ENCODE results near the gene GET3. TPM values are rescaled to one million over a fixed set of nuclear protein-coding genes. Genes with fewer than 3 reads are reported as not detected.

The GET3 gene
- total RNA-seq, 1 donor from 2014 or later, result 96.8 TPM

DNA sequence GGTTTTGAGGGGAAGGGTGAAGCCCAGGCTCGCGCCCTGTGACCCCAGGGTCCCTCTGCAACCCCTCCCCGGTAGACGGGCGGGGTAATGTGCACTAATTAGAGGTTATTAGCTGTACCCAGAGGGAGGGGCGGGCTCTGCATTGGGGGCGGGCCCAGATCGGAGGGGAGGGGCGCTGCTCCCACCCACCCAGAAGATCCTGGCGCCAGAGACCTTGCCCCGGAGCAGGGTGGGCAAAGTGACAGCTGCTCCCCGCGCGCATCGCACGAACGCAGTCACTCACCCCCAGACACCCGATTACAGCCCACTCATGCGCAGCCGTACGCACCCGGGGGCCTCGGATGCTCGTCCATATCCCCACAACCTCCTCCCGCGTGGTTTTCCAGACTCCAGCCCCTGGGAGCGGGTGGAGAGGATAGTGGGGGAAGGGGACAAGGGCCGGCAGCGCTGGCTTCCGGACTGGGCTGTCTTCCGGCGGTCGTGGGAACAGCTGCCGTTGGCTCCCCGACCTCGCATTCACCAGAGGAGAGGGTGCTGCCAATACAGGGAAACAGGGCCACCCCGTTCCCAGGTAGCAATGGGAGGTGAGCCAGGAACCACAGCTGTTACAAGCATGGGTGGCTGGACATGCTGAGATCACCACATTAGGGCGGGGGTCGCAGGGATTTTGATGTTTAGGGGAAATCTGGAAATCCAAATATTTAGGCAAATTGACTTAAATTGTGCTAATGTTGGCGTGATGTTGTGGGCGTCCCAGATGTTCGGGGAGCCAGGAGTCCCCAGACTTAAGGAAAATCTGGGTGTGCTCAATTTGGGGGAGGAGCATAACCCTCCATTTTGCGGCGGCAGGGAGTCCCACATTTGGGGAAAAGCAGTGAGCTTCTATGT is 41.0 kb downstream of the GET3 start:
- DNase-seq (ENCODE audit: low read depth), result peak; percentile 92

DNA sequence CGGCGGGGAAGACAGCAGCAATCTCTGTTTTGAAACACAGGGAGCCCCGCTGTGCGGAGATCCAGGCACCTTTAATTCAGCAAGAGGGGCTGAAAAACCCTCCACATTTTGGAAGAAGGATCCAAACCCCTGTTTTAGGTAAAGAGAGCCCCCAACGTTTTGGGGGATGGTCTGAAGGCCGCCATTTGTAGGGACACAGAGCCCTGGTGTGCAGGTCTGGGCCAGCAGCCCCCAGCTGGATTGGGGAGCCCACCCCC is 41.5 kb downstream of the GET3 start:
- DNase-seq (ENCODE audit: low read depth), result no peak

DNA sequence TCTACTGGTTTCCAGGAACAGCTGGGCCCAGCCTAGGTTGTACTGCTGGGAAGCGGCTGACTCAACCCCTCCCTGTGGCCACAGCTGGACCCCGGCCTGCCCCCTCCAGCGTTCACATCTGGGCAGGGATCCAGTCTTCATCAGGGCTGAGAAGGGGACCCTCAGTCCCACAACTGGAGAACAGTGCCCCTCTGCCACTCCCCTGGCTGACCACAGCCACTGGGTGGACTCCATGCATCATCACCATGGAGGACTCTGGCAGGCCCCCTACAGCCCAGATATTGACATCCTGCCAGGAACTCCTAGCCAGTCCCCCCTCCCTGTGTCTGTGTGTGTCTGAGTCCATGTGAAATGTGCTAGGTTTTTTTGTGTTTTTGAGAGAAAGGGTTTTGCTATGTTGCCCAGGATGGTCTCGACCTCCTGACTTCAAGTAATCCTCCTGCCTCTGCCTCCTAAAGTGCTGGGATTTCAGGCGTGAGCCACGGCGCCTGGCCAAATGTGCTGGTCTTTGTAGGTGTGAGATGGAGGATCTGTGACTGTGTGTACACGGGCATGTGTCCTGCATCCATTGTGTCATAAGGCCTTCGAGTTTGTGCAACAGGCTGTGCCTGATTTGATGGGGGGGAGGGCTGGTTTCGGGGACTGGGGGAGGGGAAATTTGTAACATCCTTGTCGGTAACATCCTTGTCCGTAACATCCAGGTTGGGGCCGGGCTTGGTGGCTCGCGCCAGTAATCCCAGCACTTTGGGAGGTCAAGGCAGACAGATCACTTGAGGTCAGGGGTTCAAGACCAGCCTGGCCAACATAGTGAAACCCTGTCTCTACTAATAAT is 42.1 kb downstream of the GET3 start:
- peak; percentile 86 for DNase-seq (ENCODE audit: low read depth)

DNA sequence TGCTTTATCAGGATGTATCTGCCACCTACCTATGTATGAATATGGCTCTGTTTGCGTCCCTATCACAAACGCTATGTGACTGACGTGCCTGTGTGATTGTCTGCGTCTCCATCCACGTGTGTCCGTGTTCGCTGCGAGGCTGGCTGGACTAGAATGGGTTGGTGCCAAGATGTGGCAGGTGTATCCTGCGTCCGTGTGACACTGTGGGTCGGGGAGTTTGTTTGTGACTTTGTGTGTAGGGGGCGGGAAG is 44.8 kb downstream of the GET3 start:
- no peak for DNase-seq (ENCODE audit: low read depth)

DNA sequence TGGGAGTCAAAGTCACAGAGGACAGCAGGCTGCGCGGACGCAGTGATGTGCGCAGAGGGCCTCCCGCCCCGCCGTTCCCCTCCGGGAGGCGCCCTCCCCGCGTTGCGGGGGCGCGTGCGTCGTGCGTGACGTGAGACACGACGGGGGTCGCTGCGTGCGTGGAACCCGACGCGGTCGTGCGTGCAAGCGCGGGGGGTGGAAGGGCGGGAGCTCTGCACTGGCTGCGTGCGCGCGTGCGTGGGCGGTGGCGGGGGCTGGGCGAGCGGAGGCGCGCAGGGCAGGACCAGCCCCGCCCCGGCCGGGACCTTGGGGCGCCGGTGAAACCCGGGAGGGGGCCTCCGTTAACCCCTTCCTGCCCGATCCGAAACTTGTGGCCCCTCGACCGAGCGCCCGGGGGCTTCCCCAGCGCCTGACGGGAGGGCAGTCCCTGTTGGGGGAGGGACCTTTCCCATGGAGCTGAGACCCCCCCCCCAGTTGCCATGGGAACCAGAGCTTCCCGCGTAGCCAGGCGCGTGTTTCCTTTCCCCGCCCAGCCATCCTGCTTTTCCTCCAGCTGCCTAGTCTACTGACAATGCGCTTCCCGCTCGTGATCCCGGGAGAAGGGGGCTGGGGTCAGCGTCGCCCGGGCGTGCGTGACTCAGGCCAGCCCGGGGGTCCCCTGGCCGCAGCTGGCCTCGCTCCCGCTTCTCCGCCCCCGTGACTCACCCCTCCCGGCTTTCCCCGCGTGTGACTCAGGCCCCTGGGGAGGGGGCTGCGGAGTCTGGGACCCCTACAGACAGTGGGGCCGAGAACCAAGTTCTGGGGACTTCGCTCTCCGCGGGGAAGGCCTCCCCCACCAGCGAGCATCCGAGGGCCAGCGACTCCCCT is 45.4 kb downstream of the GET3 start:
- peak; percentile 79 for DNase-seq (ENCODE audit: low read depth)

DNA sequence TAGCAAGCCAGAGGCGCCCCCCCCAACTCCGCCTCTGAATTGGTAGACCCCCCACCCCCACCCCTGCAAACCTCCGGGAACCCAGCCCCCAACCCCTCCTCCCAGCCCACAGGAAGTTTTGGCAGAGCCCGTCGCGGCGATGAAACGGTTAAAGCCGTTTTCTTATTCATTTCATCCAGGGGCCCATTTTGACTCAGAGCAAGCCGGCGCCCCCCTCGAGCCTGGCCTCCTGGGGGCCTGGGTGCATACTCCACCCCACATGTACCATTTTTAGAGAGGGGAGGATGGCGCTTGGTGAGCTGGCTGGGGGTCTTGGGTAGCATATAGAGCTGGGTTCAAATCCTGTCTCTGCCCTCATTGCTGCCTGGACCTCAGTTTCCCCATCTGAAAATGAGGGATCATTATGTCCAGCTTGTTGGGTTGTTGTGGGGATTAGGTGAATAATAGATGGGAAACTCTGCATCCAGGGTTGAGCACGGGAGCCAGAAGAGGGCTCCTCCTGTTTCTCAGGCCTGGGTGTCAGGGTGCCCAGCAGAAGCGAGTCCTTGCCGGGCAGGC is 46.1 kb downstream of the GET3 start:
- no peak for DNase-seq (ENCODE audit: low read depth)

DNA sequence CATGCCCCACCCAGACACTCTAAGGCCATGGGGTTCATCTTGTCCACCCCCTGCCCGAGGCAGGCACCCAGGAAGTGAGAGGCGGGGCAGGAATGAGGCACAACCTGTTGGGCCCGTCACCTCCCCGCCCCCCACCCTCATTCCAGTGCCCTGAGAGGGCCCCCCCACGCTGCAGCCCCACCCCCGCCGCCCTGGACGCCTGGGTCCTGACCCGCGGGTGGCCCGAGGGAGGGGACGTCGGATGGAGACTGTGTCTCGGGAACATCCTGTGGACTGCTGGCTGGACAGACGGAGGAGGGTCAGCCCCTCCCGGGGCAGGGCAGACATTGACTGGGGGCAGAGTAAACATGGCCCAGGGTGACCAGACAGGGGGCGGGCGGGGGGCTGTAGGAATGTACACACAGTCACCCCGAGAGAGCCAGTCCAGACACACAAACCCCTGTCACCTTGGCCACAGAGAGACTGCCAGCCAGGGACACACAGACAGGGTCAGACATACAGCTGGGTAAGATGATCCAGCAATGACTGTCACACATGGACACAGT is 46.6 kb downstream of the GET3 start:
- DNase-seq (ENCODE audit: low read depth), result no peak

DNA sequence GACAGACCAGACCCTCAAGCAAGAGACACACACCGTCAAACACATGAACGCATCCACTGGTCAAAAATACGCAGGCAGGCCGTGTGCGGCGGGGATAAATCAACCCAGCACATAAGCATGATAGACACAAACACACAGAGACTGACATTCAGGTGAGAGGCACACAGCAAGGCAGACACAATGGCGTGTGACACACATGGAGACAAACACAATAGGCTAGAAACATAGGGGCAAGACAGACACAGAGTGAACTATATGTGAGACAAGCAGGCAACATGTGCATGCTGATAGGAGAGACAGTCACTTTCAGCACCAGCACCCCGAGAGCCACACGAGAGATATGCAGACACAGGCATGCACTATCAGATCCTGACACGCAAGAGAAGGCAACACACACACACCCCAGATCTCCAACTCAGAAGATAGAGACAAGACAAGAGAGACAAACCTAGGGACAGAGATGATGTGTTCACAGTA is 47.1 kb downstream of the GET3 start:
- DNase-seq (ENCODE audit: low read depth), result no peak

DNA sequence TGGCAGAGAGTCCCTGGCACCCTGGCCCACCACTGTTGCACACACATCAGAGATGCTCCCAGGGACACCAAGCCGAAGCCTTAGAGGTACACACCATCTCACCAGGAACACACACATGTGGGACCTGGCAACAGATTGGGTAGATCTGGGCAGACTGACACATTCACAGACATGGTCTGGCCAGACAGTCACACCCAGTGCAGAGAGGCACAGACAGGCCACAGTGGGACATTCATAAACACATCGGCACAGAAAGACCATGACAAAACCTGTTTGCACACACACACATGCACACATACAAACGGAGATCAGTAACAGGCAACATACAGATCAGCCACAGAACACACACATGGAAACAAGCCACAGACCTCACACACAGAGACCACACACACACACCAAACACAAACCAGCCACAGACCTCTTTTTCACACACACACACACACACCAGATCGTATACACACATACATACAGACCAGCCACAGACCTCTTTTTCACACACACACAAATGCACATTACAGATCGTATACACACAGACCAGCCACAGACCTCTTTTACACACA is 47.7 kb downstream of the GET3 start:
- no peak for DNase-seq (ENCODE audit: low read depth)

DNA sequence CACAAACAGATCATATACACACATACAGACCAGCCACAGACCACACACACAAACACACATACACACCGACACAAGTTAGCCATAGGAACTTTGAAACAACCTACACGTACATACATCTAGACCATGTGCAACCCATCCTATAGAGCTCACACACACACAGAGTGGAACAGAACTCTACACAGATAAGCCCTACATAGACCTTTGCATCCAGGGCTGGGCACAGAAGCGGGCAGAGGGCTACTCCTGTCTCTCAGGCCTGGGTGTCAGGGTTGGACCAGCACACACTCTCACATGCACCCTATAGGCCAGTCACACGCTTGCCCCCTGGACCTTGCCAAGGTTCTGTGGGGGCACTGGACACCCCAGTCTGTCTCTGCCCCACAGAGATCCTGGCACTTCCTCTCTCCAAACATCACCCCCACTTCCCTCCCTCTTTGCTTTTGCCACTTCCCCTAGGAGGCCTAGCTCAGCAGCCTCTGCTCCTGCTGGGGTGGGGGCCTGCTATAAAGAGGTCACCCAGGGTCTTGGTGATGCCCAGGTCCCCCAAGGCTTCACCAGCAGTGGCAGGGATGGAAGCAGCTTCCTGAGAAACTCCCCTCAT is 48.2 kb downstream of the GET3 start:
- no peak for DNase-seq (ENCODE audit: low read depth)

DNA sequence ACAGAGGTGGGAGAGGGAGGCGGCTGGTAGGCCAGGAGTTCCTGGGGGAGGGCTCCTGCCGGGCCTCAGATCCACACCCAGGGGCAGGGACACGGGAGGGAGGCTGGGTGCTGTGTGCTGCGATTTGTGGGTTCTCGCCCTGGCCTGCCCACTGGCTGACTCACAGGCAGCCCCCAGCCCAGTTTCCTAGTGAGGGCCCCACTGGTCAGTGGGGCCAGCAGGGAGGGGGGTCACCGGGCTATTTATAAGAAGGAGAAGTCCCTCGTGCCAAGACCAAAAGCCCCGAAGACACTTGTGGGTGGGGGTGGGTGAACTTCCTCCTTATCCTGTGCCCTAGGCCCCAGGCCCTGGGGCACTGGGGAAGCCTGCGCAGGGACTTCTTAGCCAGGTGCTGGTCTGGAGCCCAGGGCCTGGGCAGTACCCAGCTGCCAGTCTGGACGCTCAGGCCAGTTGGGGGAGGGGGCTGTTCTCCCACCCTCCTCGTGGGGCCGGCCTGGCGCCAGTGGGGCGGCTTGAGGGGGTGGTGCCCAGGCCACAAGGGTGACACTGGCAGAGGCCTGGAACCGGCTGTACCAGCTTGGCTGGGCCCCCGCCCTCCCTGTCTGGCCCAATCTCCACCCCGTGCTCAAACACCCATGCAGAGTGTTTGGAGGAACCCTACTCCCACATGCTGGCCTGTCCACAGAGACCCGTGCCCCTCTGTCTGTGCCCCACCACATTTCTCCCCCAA is 49.0 kb downstream of the GET3 start:
- peak; percentile 57 for DNase-seq (ENCODE audit: low read depth)

DNA sequence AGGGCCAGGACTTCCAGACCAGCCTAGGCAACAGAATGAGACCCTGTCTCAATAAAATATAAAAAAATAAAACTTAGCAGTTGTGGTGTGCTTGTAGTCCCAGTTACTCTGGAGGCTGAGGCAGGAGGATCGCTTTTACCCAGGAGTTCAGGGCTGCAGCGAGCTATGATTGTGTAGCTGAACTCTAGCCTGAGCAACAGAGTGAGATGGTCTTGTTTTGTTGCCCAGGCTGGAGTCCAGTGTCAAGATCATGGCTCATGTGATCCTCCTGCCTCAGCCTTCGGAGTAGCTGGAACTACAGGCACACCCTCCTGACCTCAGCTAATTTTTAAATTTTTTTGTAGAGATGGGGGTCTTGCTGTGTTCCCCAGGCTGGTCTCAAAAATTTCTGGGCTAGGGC is 49.7 kb downstream of the GET3 start:
- DNase-seq (ENCODE audit: low read depth), result no peak

DNA sequence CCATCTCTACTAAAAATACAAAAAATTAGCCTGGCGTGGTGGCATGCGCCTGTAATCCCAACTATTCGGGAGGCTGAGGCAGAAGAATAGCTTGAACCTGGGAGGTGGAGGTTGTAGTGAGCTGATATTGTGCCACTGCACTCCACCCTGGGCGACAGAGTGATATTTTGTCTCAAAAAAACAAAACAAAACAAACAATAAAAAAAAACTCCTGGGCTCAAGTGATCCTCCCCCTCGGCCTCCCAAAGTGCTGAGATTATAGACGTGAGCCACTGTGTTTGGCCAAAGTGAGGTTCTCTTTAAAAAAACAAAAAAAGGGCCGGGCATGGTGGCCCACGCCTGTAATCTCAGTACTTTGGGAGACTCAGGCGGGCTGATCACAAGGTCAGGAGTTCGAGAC is 50.2 kb downstream of the GET3 start:
- no peak for DNase-seq (ENCODE audit: low read depth)

DNA sequence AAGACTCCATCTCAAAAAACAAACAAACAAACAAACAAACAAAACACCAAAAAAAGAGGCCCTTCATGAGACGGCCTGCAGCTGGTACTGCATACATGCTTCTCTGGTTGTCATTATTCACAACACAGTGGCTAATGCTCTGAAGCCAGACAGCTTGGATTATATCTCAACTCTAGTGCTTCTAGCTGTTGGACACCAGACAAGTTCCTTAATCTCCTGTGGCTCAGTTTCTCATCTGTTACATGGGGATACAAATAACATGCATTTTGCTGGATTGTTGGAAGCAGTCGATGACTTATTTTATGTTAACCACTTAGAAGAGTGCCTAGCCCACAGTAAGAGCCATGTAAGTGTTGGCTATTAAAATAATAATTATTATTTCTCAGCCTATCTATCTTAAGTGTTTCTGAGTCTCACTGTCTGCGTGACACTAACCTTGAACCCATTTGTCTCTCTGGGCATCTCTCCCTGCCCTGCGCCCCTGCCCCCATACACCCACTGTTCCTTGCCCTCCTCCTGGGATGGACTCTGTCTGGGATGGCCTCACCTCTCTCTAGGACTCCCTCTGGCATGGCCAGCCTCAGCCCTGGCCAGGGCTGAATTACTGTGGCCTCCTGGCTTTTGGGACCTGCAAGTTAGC is 50.9 kb downstream of the GET3 start:
- DNase-seq (ENCODE audit: low read depth), result no peak

DNA sequence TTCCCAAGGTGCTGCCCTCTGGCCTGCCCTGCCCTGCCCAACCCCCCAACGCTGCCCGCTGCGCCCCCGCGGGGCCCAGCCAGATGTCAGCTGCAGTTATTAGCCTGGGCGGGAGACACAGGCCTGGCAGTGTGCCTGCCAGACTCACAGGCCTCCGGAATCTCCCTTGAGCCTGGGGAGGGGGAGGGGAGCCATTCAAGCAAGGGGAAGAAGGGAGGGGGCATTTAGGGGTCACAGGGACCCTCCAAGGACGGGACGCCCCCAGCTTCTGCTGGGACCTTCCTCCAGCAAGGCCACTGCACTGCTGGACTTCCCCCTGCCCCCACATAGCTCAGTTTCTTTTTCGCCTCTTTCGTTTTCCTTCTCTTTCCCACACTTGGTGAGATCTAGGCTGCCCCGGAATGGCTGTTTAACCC is 51.4 kb downstream of the GET3 start:
- peak; percentile 93 for DNase-seq (ENCODE audit: low read depth)

DNA sequence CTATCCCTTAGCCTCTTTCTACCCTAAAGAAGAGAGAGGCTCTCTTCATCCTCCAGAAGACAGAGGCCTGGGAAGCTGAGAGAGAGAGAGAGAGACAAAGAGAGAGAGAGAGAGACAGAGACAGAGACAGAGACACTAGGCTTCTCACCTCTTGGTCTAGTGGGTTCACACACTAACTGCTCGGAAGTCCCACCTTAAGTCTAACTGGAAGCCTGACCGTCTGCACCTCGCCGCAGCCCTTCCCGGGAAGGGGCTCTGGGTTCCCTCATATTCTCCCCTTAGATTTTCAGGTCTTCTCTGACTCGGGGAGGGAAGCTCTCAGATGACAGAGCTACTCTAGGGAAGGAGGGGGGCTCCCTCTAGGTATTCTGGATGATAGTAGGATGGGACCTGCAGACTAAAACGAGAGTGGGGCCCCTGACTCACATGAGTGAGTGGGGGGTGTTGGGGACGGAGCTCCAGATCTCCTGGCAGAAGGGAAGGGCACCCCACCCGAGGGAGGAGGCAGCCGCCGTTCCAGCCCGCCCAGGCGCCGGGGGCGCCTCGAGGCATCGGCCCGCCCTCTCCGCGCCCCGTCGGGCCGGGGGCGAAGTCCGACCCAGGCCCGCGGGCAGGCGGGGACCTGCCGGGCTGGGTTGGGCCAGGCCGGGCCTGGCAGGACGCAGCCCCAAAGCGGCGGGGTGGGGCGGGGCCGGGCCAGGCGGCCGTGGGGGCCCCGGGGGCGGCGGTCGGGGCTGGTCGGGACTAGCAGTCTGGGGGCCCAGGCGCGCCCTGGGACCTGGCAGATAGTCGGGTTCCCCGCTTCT is 52.0 kb downstream of the GET3 start:
- DNase-seq (ENCODE audit: low read depth), result peak; percentile 53

DNA sequence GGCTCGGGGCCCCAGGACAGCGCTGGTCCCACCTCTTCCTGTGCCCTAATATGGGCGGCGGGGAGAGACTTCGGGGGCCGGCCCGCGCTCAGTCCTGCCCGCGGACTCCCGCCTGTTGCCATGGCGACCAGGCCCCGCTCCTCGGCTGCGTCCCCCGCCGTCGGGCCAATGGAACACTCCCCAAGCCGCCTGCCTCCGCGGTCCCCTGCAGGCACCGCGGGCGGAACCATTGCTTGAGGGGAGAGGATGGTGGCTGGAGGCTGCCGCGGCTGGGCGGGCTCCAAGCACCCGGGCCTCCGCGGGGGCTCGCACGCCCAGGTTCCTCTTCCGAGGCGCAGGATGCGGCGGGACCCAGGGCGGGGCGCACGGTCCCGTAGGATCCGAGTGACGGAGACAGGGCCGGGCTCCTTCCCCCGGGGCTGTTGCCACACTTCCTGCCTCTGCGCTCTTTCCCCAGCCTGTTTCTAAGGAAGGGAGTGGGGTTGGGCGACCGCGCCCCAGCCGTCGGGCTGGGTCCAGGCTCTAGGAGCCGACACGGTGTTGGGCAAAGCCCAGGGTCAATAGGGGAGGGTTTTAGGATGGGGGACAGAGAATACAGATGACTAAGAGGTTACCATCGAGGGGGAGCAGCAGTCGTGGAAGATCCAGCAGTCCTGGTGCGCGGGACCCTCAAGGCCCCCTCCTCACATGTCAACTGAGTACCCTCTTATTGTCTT is 52.8 kb downstream of the GET3 start:
- DNase-seq (ENCODE audit: low read depth), result peak; percentile 96
